Endothelial cell of umbilical vein (primary cell): Measurements from ENCODE around the gene TET1. TPM values are rescaled to one million over a fixed set of nuclear protein-coding genes. Genes with fewer than 3 reads are reported as not detected.

ENCODE experiments used
- BruUV-seq: library from RNA; stranded (reverse); fragments of 400-500 nt; replicated peaks from 2 replicates; lab custom pipeline; 2021; lab: Mats Ljungman, UMichigan
- CTCF ChIA-PET: fragments of 300-600, 350-600 bp; sonication (Branson Sonifier 250); formaldehyde crosslinking; loops from one replicate; lab custom pipeline; 2021; ENCODE audit warnings: antibody characterized with exemption, inconsistent platforms; lab: Charles Lee
- POLR2A ChIA-PET: fragments of 300-600, 350-600 bp; sonication (Branson Sonifier 250); formaldehyde crosslinking; loops from one replicate; lab custom pipeline; 2021; ENCODE audit warnings: antibody characterized with exemption, inconsistent platforms; lab: Charles Lee
- DNase-seq: peaks from one replicate; pipeline ENCODE4 v3.0.0-alpha.2; 2011; ENCODE audit warnings: low read depth, low spot score
- FAIRE-seq: peaks from 2 replicates; lab custom pipeline; 2011; peaks lifted over from hg19 to GRCh38; lab: Jason Lieb, UNC
- H2AFZ ChIP-seq: 2 replicates; pipeline ENCODE4 v1.6.0; 2012; ENCODE audit warnings: low read depth, low read length, control low read depth, inconsistent platforms
- H3K27ac ChIP-seq: 2 replicates; pipeline ENCODE4 v1.5.1; 2011; ENCODE audit warnings: low read depth, mild to moderate bottlenecking, control low read depth, low read length, moderate library complexity; ENCODE audit not compliant: insufficient read depth
- H3K27me3 ChIP-seq, 2 experiments: 2 replicates each; pipeline versions ENCODE4 v1.6.0 to v1.6.1; 2011; ENCODE audit warnings: low read length in 2 of 2, mixed read lengths in 1 of 2; ENCODE audit not compliant: control insufficient read depth in 2 of 2, insufficient read depth in 2 of 2
- H3K36me3 ChIP-seq, 2 experiments: 2 replicates in 1 of 2; 3 replicates in 1 of 2; pipeline ENCODE4 v1.5.1; 2011; ENCODE audit warnings: low read length in 2 of 2, mild to moderate bottlenecking in 1 of 2, moderate library complexity in 1 of 2; ENCODE audit not compliant: control insufficient read depth in 2 of 2, insufficient read depth in 2 of 2; ENCODE audit errors: extremely low read depth in 1 of 2
- H3K4me1 ChIP-seq: 3 replicates; pipeline ENCODE4 v1.5.1; 2011; ENCODE audit warnings: mild to moderate bottlenecking, low read length; ENCODE audit not compliant: control insufficient read depth, insufficient read depth; ENCODE audit errors: extremely low read depth
- H3K4me2 ChIP-seq: 2 replicates; pipeline ENCODE4 v1.6.1; 2011; ENCODE audit warnings: low read length, control low read depth, mixed read lengths; ENCODE audit not compliant: insufficient read depth
- H3K4me3 ChIP-seq, 3 experiments: fragments of 200-600 bp in 1 of 3; sonication (generic), shearing (Covaris generic) in 1 of 3; replicated peaks in 1 of 3; 2 replicates each; pipeline ENCODE4 v1.5.1; 2011 to 2016; ENCODE audit warnings: control low read depth in 3 of 3, low read length in 3 of 3, mild to moderate bottlenecking in 2 of 3, inconsistent platforms in 1 of 3, low read depth in 1 of 3, moderate library complexity in 1 of 3; ENCODE audit not compliant: insufficient read depth in 1 of 3
- H3K79me2 ChIP-seq: 2 replicates; pipeline ENCODE4 v1.6.0; 2012; ENCODE audit warnings: low read length, inconsistent platforms; ENCODE audit not compliant: control insufficient read depth, insufficient read depth
- H3K9ac ChIP-seq: replicated peaks from 2 replicates; pipeline ENCODE3; 2011; ENCODE audit warnings: low read length, control low read depth; ENCODE audit not compliant: insufficient read depth; ENCODE audit errors: extremely low read depth
- H3K9me1 ChIP-seq: replicated peaks from 3 replicates; pipeline ENCODE4 v1.6.0; 2011; ENCODE audit warnings: mild to moderate bottlenecking, low read length; ENCODE audit not compliant: control insufficient read depth, insufficient read depth; ENCODE audit errors: extremely low read depth
- H3K9me3 ChIP-seq: replicated peaks from 2 replicates; pipeline ENCODE4 v1.5.1; 2012; ENCODE audit warnings: low read length, inconsistent platforms; ENCODE audit not compliant: control insufficient read depth, insufficient read depth
- H4K20me1 ChIP-seq: replicated peaks from 2 replicates; pipeline ENCODE3; 2011; ENCODE audit warnings: mild to moderate bottlenecking, low read length; ENCODE audit not compliant: control insufficient read depth, insufficient read depth; ENCODE audit errors: extremely low read depth
- CTCF ChIP-seq, 2 donors: IDR thresholded peaks; 1 replicate in 1 of 2; 2 replicates in 1 of 2; pipeline ENCODE4 v1.5.1; 2011; ENCODE audit warnings: low read length in 2 of 2, mild to moderate bottlenecking in 2 of 2, moderate library complexity in 2 of 2, control low read depth in 1 of 2, inconsistent platforms in 1 of 2, low read depth in 1 of 2; ENCODE audit not compliant: insufficient read depth in 1 of 2; ENCODE audit errors: extremely low read depth in 1 of 2
- EZH2 ChIP-seq: IDR thresholded peaks from 2 replicates; pipeline ENCODE4 v1.6.1; 2012; ENCODE audit warnings: borderline replicate concordance, low read depth, mild to moderate bottlenecking, moderate library complexity, low read length, inconsistent platforms; ENCODE audit not compliant: severe bottlenecking
- FOS ChIP-seq: IDR thresholded peaks from 2 replicates; pipeline ENCODE4 v1.6.1; 2011; ENCODE audit warnings: mild to moderate bottlenecking, low read length, moderate library complexity, borderline replicate concordance; ENCODE audit not compliant: insufficient read depth
- GATA2 ChIP-seq: IDR thresholded peaks from 2 replicates; pipeline ENCODE4 v1.7.0; 2011; ENCODE audit warnings: low read depth, mild to moderate bottlenecking, moderate library complexity, mixed read lengths, low read length; ENCODE audit not compliant: insufficient read length, insufficient read depth
- JUN ChIP-seq: IDR thresholded peaks from 2 replicates; pipeline ENCODE4 v1.6.1; 2011; ENCODE audit warnings: borderline replicate concordance, low read depth; ENCODE audit not compliant: insufficient read length, insufficient read depth
- MYC ChIP-seq: IDR thresholded peaks from one replicate; pipeline ENCODE4 v1.6.1; 2011; ENCODE audit warnings: mild to moderate bottlenecking, low read depth, low read length
- POLR2A ChIP-seq: IDR thresholded peaks from 2 replicates; pipeline ENCODE4 v1.6.1; 2012; ENCODE audit warnings: low read depth, mild to moderate bottlenecking, control low read depth, low read length
- POLR2AphosphoS5 ChIP-seq: IDR thresholded peaks from 2 replicates; pipeline ENCODE4 v1.6.1; 2012; ENCODE audit warnings: low read depth, mild to moderate bottlenecking, control low read depth, low read length, moderate library complexity; ENCODE audit not compliant: insufficient read depth
- dilution Hi-C: fragments of 300-500 bp; cut with MboI; formaldehyde crosslinking; loops from one replicate; pipeline ENCODE4 v1.15.0; 2019; ENCODE audit warnings: low sequenced_read_pairs; ENCODE audit not compliant: extremely low pct_ligation_motif_present
- intact Hi-C: fragments of 100-400 bp; cut with micrococcal nuclease; formaldehyde crosslinking; loops from one replicate; pipeline ENCODE4 v1.10.0; 2022
- polyA plus RNA-seq, 4 experiments: library from polyadenylated mRNA; depleted of rRNA in 3 of 4; stranded (reverse) in 3 of 4; unstranded in 1 of 4; fragments of >200 nt; gene quantifications; 2 replicates each; pipeline versions ENCODE4 v1.2.1 to v1.2.3, GENCODE V29; 2011 to 2012; ENCODE audit warnings: missing spikeins in 1 of 4
- total RNA-seq: library from RNA; stranded (reverse); gene quantifications from 2 replicates; pipeline ENCODE4 v1.2.3, GENCODE V29; 2021
- TF ChIP-seq, protein P1 (sequence below): IDR thresholded peaks from 2 replicates; pipeline ENCODE4 v1.6.1; 2011; ENCODE audit not compliant: insufficient read depth, insufficient read length

The TET1 gene
- total and polyA plus RNA-seq, 2 donors (not counting 3 experiments of a cell fraction or from before 2014, with no cell fraction given), result 0.23 to 1.5 TPM

DNA sequence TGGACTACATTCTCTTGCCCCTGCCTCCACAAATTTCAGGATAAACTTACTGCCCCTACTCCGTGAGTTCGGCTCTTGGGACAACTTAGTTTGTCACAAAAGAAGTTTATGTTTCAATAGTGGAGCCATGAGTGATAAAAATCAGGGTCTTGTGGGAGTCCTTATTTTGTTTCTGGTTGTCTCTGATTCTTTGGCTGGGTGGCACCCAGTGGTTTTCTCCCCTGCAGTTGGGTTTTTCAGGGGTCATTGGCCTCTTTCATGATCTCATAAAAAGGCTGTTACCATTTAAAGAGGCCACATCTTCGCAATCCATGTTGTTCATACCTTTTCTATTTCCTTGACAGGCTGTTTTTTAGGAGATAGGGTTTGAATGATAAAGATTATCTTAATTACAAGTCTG is 5.5 kb downstream of the TET1 start:
- Histone ChIP-seq H3K4me1 (peaks cover 2% of the 10 kb centered on the region), H3K9me3 (no peaks in the 10 kb centered on the region), H3K4me2 (no peak overlapping the region), H3K36me3 (no peaks in the 10 kb centered on the region), H2AFZ (no peak overlapping the region), H3K79me2 (no peaks in the 10 kb centered on the region), H4K20me1 (no peaks in the 10 kb centered on the region), H3K27ac (no peak overlapping the region), H3K27me3 (peaks cover 27 to 28% of the 10 kb centered on the region in 2 experiments), H3K4me3 (no peak overlapping the region), H3K9me1 (peaks cover 2% of the 10 kb centered on the region), H3K9ac (no peak overlapping the region)
- intact Hi-C loops (no loop called here), dilution Hi-C loops (no loop called here)
- ChIA-PET CTCF (interaction anchor here (1.3 kb wide), 1 partner anchor 15 kb away, joined by 6 read pairs; no protein-coding TSS in a partner anchor), POLR2A (no interaction called here)
- DNase-seq (no peak), FAIRE-seq (no peak)
- no TSS peak for BruUV-seq
- TF ChIP-seq MYC (no peak), EZH2 (no peak), CTCF (IDR thresholded peaks at IDR 0.05; ENCODE audit: extremely low read depth in 1 of 2, insufficient read depth in 1 of 2, low read depth in 1 of 2, low read length in 2 of 2) (no peak), GATA2 (no peak), FOS (no peak), JUN (no peak), POLR2A (no peak), POLR2AphosphoS5 (no peak)
- TF ChIP-seq, protein P1, sequence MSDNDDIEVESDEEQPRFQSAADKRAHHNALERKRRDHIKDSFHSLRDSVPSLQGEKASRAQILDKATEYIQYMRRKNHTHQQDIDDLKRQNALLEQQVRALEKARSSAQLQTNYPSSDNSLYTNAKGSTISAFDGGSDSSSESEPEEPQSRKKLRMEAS, result no peak
